H1 (cell line): ENCODE measurements around the gene PAQR7.

Experiments
- BRCA1 ChIP-seq: IDR thresholded peaks from 2 replicates; pipeline ENCODE4 v1.6.1; 2012; ENCODE audit warnings: low read depth, low read length, improper control_type of control experiment
- CHD2 ChIP-seq: IDR thresholded peaks from 2 replicates; pipeline ENCODE4 v1.6.1; 2012; ENCODE audit warnings: low read length, improper control_type of control experiment
- EP300 ChIP-seq, 2 experiments: IDR thresholded peaks; 1 replicate in 1 of 2; 2 replicates in 1 of 2; pipeline ENCODE4 v1.6.1; 2011 to 2012; ENCODE audit warnings: low read depth in 2 of 2, low read length in 2 of 2, mild to moderate bottlenecking in 2 of 2, borderline replicate concordance in 1 of 2, inconsistent platforms in 1 of 2, moderate library complexity in 1 of 2
- MAFK ChIP-seq: IDR thresholded peaks from 2 replicates; pipeline ENCODE4 v1.6.1; 2012; ENCODE audit warnings: low read depth, mild to moderate bottlenecking, improper control_type of control experiment, low read length
- PHF8 ChIP-seq: fragments of 200-600 bp; sonication (generic); conservative IDR thresholded peaks from 2 replicates; pipeline ENCODE4 v1.7.1; 2012; ENCODE audit warnings: low read depth, mild to moderate bottlenecking, inconsistent platforms, low read length, moderate library complexity
- POLR2A ChIP-seq, 2 experiments: IDR thresholded peaks; 1 replicate in 1 of 2; 2 replicates in 1 of 2; pipeline ENCODE4 v1.6.1; 2011; ENCODE audit warnings: low read depth in 2 of 2, low read length in 2 of 2, mild to moderate bottlenecking in 2 of 2; ENCODE audit errors: control extremely low read depth in 1 of 2
- POLR2AphosphoS5 ChIP-seq: IDR thresholded peaks from 2 replicates; pipeline ENCODE4 v1.6.1; 2011; ENCODE audit warnings: low read depth, low read length
- RFX5 ChIP-seq: IDR thresholded peaks from 2 replicates; pipeline ENCODE4 v1.6.1; 2011; ENCODE audit warnings: low read depth, low read length, improper control_type of control experiment, borderline replicate concordance
- SRF ChIP-seq: IDR thresholded peaks from 2 replicates; pipeline ENCODE4 v1.6.1; 2011; ENCODE audit warnings: mild to moderate bottlenecking, low read depth, low read length, moderate library complexity
- TAF1 ChIP-seq: IDR thresholded peaks from 2 replicates; pipeline ENCODE4 v1.6.1; 2011; ENCODE audit warnings: mild to moderate bottlenecking, low read depth, low read length
- TF ChIP-seq, protein P1 (sequence below): IDR thresholded peaks from 2 replicates; pipeline ENCODE4 v1.6.1; 2011; ENCODE audit warnings: low read depth, mild to moderate bottlenecking, low read length; ENCODE audit not compliant: insufficient read depth
- TF ChIP-seq, protein P2 (sequence below), 3 experiments: IDR thresholded peaks; 1 replicate in 2 of 3; 2 replicates in 1 of 3; pipeline versions ENCODE4 v1.5.1 to v1.6.1; 2011; ENCODE audit warnings: low read length in 3 of 3, mild to moderate bottlenecking in 3 of 3, inconsistent platforms in 2 of 3, low read depth in 1 of 3, moderate library complexity in 1 of 3; ENCODE audit not compliant: insufficient read depth in 1 of 3; ENCODE audit errors: control extremely low read depth in 1 of 3
- TF ChIP-seq, protein P3 (sequence below): IDR thresholded peaks from 2 replicates; pipeline ENCODE4 v1.6.1; 2012; ENCODE audit warnings: inconsistent platforms

DNA sequence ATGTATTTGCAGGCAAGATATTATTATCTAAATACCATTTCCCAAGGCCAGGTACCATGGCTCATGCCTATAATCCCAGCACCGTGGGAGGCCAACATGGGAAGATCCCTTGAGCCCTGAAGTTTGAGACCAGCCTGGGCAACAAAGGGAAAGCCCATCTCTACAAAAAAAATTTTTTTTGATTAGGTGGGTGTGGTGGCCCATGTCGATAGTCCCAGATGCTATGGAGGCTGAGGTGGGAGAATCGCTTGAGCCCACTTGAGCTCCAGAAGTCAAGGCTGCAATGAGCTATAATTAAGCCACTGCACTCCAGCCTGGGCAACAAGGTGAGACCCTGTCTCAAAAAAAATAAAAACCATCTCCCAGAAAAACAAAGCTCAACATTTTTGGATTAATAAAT lies 28.5 kb upstream of the PAQR7 start:
- TF ChIP-seq, protein P1, sequence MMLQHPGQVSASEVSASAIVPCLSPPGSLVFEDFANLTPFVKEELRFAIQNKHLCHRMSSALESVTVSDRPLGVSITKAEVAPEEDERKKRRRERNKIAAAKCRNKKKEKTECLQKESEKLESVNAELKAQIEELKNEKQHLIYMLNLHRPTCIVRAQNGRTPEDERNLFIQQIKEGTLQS = no peak
- TF ChIP-seq, protein P2, sequence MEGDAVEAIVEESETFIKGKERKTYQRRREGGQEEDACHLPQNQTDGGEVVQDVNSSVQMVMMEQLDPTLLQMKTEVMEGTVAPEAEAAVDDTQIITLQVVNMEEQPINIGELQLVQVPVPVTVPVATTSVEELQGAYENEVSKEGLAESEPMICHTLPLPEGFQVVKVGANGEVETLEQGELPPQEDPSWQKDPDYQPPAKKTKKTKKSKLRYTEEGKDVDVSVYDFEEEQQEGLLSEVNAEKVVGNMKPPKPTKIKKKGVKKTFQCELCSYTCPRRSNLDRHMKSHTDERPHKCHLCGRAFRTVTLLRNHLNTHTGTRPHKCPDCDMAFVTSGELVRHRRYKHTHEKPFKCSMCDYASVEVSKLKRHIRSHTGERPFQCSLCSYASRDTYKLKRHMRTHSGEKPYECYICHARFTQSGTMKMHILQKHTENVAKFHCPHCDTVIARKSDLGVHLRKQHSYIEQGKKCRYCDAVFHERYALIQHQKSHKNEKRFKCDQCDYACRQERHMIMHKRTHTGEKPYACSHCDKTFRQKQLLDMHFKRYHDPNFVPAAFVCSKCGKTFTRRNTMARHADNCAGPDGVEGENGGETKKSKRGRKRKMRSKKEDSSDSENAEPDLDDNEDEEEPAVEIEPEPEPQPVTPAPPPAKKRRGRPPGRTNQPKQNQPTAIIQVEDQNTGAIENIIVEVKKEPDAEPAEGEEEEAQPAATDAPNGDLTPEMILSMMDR (IDR thresholded peaks at IDR 0.05; ENCODE audit: control extremely low read depth in 1 of 3, insufficient read depth in 1 of 3, low read depth in 1 of 3, low read length in 3 of 3) = no peak
- no peak for TF ChIP-seq MAFK
- TF ChIP-seq, protein P3, sequence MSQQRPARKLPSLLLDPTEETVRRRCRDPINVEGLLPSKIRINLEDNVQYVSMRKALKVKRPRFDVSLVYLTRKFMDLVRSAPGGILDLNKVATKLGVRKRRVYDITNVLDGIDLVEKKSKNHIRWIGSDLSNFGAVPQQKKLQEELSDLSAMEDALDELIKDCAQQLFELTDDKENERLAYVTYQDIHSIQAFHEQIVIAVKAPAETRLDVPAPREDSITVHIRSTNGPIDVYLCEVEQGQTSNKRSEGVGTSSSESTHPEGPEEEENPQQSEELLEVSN = no peak
- no peak for TF ChIP-seq TAF1
- TF ChIP-seq PHF8 = no peak
- no peak for TF ChIP-seq POLR2AphosphoS5
- no peak for TF ChIP-seq POLR2A (IDR thresholded peaks at IDR 0.05; ENCODE audit: control extremely low read depth in 1 of 2, low read depth in 2 of 2, low read length in 2 of 2)
- no peak for TF ChIP-seq RFX5
- no peak for TF ChIP-seq EP300 (IDR thresholded peaks at IDR 0.05; ENCODE audit: borderline replicate concordance in 1 of 2, low read depth in 2 of 2, low read length in 2 of 2)
- no peak for TF ChIP-seq CHD2
- TF ChIP-seq BRCA1 = no peak
- no peak for TF ChIP-seq SRF
